CD8-positive, alpha-beta memory T cell (primary cell): ENCODE results near the gene C4orf33. TPM values are rescaled to one million over a fixed set of nuclear protein-coding genes. Genes with fewer than 3 reads are reported as not detected.

Experiments
- CTCF ChIA-PET: fragments of 350-600 bp; sonication (Branson Sonifier 250); formaldehyde crosslinking; loops from one replicate; lab custom pipeline; 2021; ENCODE audit warnings: antibody characterized with exemption; lab: Charles Lee
- POLR2A ChIA-PET: fragments of 350-600 bp; sonication (Branson Sonifier 250); formaldehyde crosslinking; loops from one replicate; lab custom pipeline; 2021; ENCODE audit warnings: antibody characterized with exemption; lab: Charles Lee
- DNase-seq, 5 donors: peaks; one replicate each; pipeline versions ENCODE4 v3.0.0 to v3.0.0-alpha.2; 2020 to 2022; ENCODE audit warnings: mixed read lengths in 1 of 5
- H3K27ac ChIP-seq: one replicate; pipeline ENCODE4 v1.7.0; 2013; ENCODE audit warnings: low read depth, mild to moderate bottlenecking, low read length, moderate library complexity
- H3K27me3 ChIP-seq: 2 replicates; pipeline ENCODE4 v1.7.0; 2013; ENCODE audit warnings: low read length, mild to moderate bottlenecking; ENCODE audit not compliant: insufficient read depth, poor library complexity, severe bottlenecking
- H3K36me3 ChIP-seq: 2 replicates; pipeline ENCODE4 v1.7.0; 2013; ENCODE audit warnings: mild to moderate bottlenecking, low read length, moderate library complexity; ENCODE audit not compliant: insufficient read depth
- H3K4me1 ChIP-seq: 2 replicates; pipeline ENCODE4 v1.7.0; 2013; ENCODE audit warnings: mild to moderate bottlenecking, low read length, moderate library complexity; ENCODE audit not compliant: insufficient read depth
- H3K4me3 ChIP-seq: 2 replicates; pipeline ENCODE4 v1.7.0; 2013; ENCODE audit warnings: mild to moderate bottlenecking, low read length
- H3K9me3 ChIP-seq: 2 replicates; pipeline ENCODE4 v1.7.0; 2013; ENCODE audit warnings: mild to moderate bottlenecking, low read length
- H3K27ac Mint-ChIP-seq, 8 donors: one replicate each; pipeline ENCODE4 v1.8.0; 2020 to 2021; ENCODE audit warnings: mixed read lengths in 8 of 8, mild to moderate bottlenecking in 6 of 8, inconsistent platforms in 3 of 8, moderate library complexity in 3 of 8
- H3K27me3 Mint-ChIP-seq, 2 donors: one replicate each; pipeline ENCODE4 v1.8.0; 2020 to 2021; ENCODE audit warnings: mixed read lengths in 2 of 2, mild to moderate bottlenecking in 1 of 2, moderate library complexity in 1 of 2
- H3K36me3 Mint-ChIP-seq, 3 donors: one replicate each; pipeline ENCODE4 v1.8.0; 2020 to 2021; ENCODE audit warnings: mixed read lengths in 3 of 3, inconsistent platforms in 1 of 3, mild to moderate bottlenecking in 1 of 3
- H3K4me1 Mint-ChIP-seq, 3 donors: one replicate each; pipeline ENCODE4 v1.8.0; 2020 to 2021; ENCODE audit warnings: mixed read lengths in 3 of 3, inconsistent platforms in 1 of 3, mild to moderate bottlenecking in 1 of 3
- H3K4me3 Mint-ChIP-seq, 7 donors: one replicate each; pipeline ENCODE4 v1.8.0; 2020 to 2021; ENCODE audit warnings: mixed read lengths in 7 of 7, mild to moderate bottlenecking in 6 of 7, moderate library complexity in 4 of 7, inconsistent platforms in 2 of 7
- H3K9me3 Mint-ChIP-seq, 5 donors: one replicate each; pipeline ENCODE4 v1.8.0; 2020 to 2022; ENCODE audit warnings: mixed read lengths in 5 of 5, mild to moderate bottlenecking in 3 of 5, moderate library complexity in 2 of 5, inconsistent platforms in 1 of 5
- polyA plus RNA-seq: library from polyadenylated mRNA; unstranded; fragments of 300-500 nt; fragmentation: Illumina TruSeq; gene quantifications from one replicate; pipeline ENCODE4 v1.2.3, GENCODE V29; 2021
- total RNA-seq, 2 experiments: library from RNA; stranded (reverse); gene quantifications; one replicate each; pipeline ENCODE4 v1.2.3, GENCODE V29; 2021

The C4orf33 gene
- total and polyA plus RNA-seq, 3 experiments from 2014 or later = 6.0 to 7.5 (median 6.8) TPM

DNA sequence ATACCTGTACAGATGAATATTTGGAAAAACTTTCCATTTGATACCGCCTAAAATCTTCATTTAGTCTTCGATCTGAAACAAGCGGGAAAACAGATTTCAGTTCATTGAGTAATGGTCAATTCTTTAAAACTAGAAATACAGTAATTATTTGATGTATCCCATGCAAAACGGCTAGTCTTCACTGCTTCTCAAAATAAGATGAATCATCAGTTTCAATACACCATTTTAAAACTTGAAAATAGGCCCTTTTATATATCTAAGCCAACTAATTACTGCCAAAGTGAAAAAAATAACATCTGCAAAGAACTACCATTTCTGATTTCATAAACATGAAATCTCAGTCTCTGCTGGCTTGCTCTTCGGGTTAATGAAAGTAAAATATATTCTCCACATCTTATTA, 13.7 kb upstream of the C4orf33 start:
- POLR2A ChIA-PET = no interaction called here
- CTCF ChIA-PET = interaction anchor here (1.4 kb wide), 1 partner anchor 11 kb away, joined by 4 read pairs; the partner anchor contains the start of gene SCLT1
- peaks cover 31 to 55% (median 53%) of the 10 kb centered on the region in 3 donors for H3K36me3 Mint-ChIP-seq

DNA sequence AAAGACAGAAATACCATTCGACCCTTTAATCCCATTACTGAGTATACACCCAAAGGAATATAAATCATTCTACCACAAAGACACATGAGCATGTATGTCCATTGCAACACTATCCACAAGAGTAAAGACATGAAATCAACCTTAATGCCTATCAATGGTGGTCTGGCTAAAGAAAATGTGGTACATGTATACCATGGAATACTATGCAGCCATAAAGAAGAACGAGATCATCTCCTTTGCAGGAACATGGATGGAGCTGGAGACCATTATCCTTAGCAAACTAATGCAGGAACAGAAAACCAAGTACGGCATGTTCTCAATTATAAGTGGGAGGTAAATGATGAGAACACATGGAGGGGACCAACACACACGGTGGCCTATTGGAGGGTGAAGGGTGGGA, 10.5 kb upstream of the C4orf33 start:
- peaks cover 16% of the 10 kb centered on the region for H3K4me1 ChIP-seq
- H3K9me3 Mint-ChIP-seq = peaks cover 0 to 5% (median 3%) of the 10 kb centered on the region in 5 donors
- no peaks in the 10 kb centered on the region for H3K9me3 ChIP-seq
- no peak overlapping the region for H3K27ac ChIP-seq
- H3K36me3 ChIP-seq = peaks cover 9% of the 10 kb centered on the region
- H3K4me3 Mint-ChIP-seq = no peak overlapping the region
- peaks cover 27 to 35% (median 31%) of the 10 kb centered on the region in 3 donors for H3K4me1 Mint-ChIP-seq
- no peaks in the 10 kb centered on the region for H3K27me3 Mint-ChIP-seq
- CTCF ChIA-PET = no interaction called here
- POLR2A ChIA-PET = no interaction called here
- H3K27ac Mint-ChIP-seq = peak overlapping the region in 1 of 8 donors; percentile 80
- no peaks in the 10 kb centered on the region for H3K27me3 ChIP-seq
- H3K4me3 ChIP-seq = no peak overlapping the region
- H3K36me3 Mint-ChIP-seq = peaks cover 18 to 31% (median 28%) of the 10 kb centered on the region in 3 donors
- no peak for DNase-seq

More for the DNA sequence above, 13.7 kb upstream of the C4orf33 start:
- peaks cover 0 to 17% (median 7%) of the 10 kb centered on the region in 5 donors for H3K9me3 Mint-ChIP-seq
- Histone ChIP-seq H3K4me3 (no peak overlapping the region), H3K27me3 (no peaks in the 10 kb centered on the region), H3K4me1 (no peaks in the 10 kb centered on the region), H3K36me3 (peaks cover 18% of the 10 kb centered on the region), H3K9me3 (no peaks in the 10 kb centered on the region), H3K27ac (no peak overlapping the region)
- H3K4me1 Mint-ChIP-seq = peaks cover 21 to 48% (median 33%) of the 10 kb centered on the region in 3 donors
- H3K4me3 Mint-ChIP-seq = no peak overlapping the region
- H3K27me3 Mint-ChIP-seq = no peaks in the 10 kb centered on the region
- no peak for DNase-seq
- H3K27ac Mint-ChIP-seq = no peak overlapping the region

DNA sequence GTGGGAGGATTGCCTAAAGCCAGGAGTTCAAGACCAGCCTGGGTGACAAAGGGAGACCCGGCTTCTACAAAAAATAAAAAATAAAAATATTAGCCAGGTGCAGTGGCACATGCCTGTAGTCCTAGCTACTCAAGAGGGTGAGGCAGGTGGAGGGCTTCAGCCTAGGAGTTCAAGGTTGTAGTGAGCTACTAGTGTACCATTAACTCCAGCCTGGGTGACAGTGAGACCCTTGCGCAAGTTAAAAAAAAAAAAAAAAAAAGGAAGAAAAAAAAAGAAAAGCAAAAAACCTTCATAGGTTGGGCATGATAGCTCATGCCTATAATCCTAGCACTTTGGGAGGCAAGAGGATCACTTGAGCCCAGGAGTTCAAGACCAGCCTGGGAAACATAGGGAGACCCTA, 8.4 kb upstream of the C4orf33 start:
- ChIA-PET CTCF (no interaction called here), POLR2A (interaction anchor here (0.6 kb wide), 1 partner anchor 275 kb away, joined by 3 read pairs; no protein-coding TSS in a partner anchor)
- H3K4me3 ChIP-seq = no peak overlapping the region
- no peaks in the 10 kb centered on the region for H3K36me3 ChIP-seq
- Mint-ChIP-seq H3K27ac (no peak overlapping the region), H3K4me3 (no peak overlapping the region), H3K36me3 (peaks cover 6 to 15% (median 10%) of the 10 kb centered on the region in 3 donors), H3K4me1 (peaks cover 23 to 31% (median 30%) of the 10 kb centered on the region in 3 donors), H3K9me3 (peaks cover 0 to 3% (median 0%) of the 10 kb centered on the region in 5 donors), H3K27me3 (no peaks in the 10 kb centered on the region)
- H3K9me3 ChIP-seq = no peaks in the 10 kb centered on the region
- peaks cover 36% of the 10 kb centered on the region for H3K4me1 ChIP-seq
- no peak overlapping the region for H3K27ac ChIP-seq
- no peaks in the 10 kb centered on the region for H3K27me3 ChIP-seq
- DNase-seq = no peak

DNA sequence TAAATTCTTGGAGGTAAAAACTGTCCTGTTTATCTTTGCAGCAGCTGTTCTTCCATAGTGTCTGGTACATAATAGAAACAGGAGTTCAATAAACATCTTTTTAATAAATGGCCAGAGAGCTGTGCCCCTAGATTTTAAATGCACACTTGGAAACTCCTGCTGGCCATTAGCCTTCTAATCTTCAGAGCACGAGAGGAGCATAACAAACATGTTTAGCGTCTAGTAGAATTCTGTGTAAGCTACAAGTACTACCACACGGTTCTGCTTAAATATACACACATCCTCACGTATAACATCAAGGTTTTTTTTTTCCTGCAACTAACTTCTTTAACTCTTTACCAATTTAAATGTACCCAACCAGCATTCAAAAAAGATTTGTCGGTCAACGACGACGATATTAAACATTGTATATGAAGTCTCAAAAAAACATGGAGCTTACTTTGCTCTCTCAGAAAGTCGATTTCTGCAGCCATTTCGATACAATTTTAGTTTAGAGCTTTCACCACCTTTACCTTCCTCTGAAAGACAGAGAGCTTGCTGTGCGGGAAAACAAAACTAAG, 3.2 kb upstream of the C4orf33 start:
- Histone ChIP-seq H3K36me3 (no peaks in the 10 kb centered on the region), H3K27ac (peak overlapping the region; percentile 98), H3K4me3 (peak overlapping the region; percentile 94), H3K4me1 (peaks cover 44% of the 10 kb centered on the region), H3K27me3 (no peaks in the 10 kb centered on the region), H3K9me3 (no peaks in the 10 kb centered on the region)
- Mint-ChIP-seq H3K4me3 (no peak overlapping the region), H3K4me1 (peaks cover 33 to 40% (median 39%) of the 10 kb centered on the region in 3 donors), H3K27ac (no peak overlapping the region), H3K27me3 (no peaks in the 10 kb centered on the region), H3K9me3 (no peaks in the 10 kb centered on the region), H3K36me3 (peaks cover 0 to 4% (median 0%) of the 10 kb centered on the region in 3 donors)
- CTCF ChIA-PET = interaction anchor here (1.0 to 2.2 kb wide), 2 partner anchors 11 to 280 kb away, joined by 4 to 7 read pairs; no protein-coding TSS in a partner anchor
- no peak for DNase-seq
- POLR2A ChIA-PET = interaction anchor here (0.9 to 2.3 kb wide), 6 partner anchors 280 to 1212 kb away, joined by 3 to 13 read pairs (median 4); partner anchors contain the start of genes ABHD18, LARP1B and PLK4

DNA sequence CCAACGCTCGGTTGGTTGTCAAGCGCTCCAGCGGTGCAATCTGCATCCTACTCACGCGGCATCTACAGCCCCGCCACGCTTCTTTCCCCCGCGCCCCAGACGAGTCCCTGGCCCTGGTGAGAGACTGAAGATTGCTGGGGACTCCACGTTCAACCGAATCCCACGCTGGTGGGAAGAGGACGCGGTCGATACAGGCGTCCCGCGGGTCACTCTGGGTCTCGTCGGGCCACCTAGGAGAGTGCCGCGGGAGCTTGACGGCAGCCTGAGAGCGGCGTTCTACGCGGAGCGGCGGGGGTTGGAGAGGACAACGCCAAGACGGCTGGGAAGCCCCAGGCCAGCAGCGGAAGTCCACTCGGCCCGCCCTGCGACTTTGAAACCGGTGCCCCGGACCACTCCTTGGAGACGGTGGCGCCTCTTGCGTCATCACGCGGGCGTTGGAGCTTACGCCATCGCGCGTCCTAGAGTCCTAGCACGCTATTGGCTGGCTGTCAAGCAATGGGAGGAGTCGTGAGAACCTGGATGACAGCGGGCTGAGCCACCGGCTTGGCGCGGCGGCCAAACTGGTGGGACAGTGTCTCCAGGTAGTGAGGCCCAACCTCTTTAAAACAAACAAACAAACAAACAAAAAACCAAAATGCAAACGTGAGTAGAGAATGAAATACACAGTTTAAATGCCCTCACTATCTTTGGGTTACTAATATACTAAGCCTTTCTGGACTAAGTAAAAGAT, 2.6 kb upstream of the C4orf33 start, which contains the start of gene SCLT1:
Gene SCLT1, minus strand, starts transcription at position 349 of the 730 bp plus-strand sequence. CDS start 436 bp downstream, outside the sequence.
- Mint-ChIP-seq H3K36me3 (peaks cover 0 to 4% (median 0%) of the 10 kb centered on the region in 3 donors), H3K9me3 (no peaks in the 10 kb centered on the region), H3K4me1 (peaks cover 33 to 40% (median 38%) of the 10 kb centered on the region in 3 donors), H3K27me3 (no peaks in the 10 kb centered on the region), H3K4me3 (peak within 1 kb of the TSS in 4 of 7 donors; percentile 12 to 33 (median 17)), H3K27ac (peak within 1 kb of the TSS in 1 of 8 donors; percentile 86)
- peak; percentile 93 to 97 (median 94) for DNase-seq
- Histone ChIP-seq H3K27ac (peak within 1 kb of the TSS; percentile 98), H3K4me3 (peak within 1 kb of the TSS; percentile 94), H3K4me1 (peaks cover 41% of the 10 kb centered on the region), H3K36me3 (no peaks in the 10 kb centered on the region), H3K27me3 (no peaks in the 10 kb centered on the region), H3K9me3 (no peaks in the 10 kb centered on the region)
- CTCF ChIA-PET = interaction anchor here (0.7 to 2.2 kb wide), 3 partner anchors 12 to 808 kb away, joined by 3 to 7 read pairs (median 4); no protein-coding TSS in a partner anchor
- POLR2A ChIA-PET = interaction anchor here (0.9 to 2.3 kb wide), 6 partner anchors 281 to 1212 kb away, joined by 3 to 13 read pairs (median 4); partner anchors contain the start of genes ABHD18, LARP1B and PLK4

DNA sequence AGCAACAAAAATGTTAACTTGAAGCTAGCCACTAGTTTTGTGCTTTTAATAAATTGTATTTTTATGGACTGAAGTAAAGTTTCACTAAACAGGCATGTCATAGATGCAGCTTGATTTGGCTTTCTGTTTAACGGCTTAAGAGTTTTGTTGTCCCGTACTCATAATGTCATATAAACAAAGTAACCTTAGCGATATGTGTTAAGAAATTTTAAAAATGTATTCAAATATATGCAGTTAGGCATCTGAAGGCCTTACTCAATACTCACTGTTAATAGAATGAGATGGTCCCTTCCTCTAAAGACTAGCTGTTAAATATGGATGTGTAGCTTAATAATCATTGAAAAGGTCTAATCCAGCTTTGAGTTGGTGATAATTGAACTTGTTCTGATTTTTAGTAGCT, 1.6 kb upstream of the C4orf33 start:
- CTCF ChIA-PET = interaction anchor here (1.0 to 2.2 kb wide), 2 partner anchors 10 to 282 kb away, joined by 3 to 7 read pairs; no protein-coding TSS in a partner anchor
- POLR2A ChIA-PET = interaction anchor here (2.3 kb wide), 1 partner anchor 282 kb away, joined by 13 read pairs; no protein-coding TSS in a partner anchor
- no peaks in the 10 kb centered on the region for H3K27me3 Mint-ChIP-seq
- H3K4me1 Mint-ChIP-seq = peaks cover 28 to 40% (median 33%) of the 10 kb centered on the region in 3 donors
- DNase-seq = no peak
- Histone ChIP-seq H3K36me3 (no peaks in the 10 kb centered on the region), H3K4me3 (no peak overlapping the region), H3K27me3 (no peaks in the 10 kb centered on the region), H3K4me1 (peaks cover 34% of the 10 kb centered on the region), H3K27ac (peak overlapping the region; percentile 98), H3K9me3 (no peaks in the 10 kb centered on the region)
- peak overlapping the region in 5 of 7 donors; percentile 12 to 33 (median 18) for H3K4me3 Mint-ChIP-seq
- peaks cover 0 to 4% (median 0%) of the 10 kb centered on the region in 3 donors for H3K36me3 Mint-ChIP-seq
- no peaks in the 10 kb centered on the region for H3K9me3 Mint-ChIP-seq
- peak overlapping the region in 1 of 8 donors; percentile 86 for H3K27ac Mint-ChIP-seq

DNA sequence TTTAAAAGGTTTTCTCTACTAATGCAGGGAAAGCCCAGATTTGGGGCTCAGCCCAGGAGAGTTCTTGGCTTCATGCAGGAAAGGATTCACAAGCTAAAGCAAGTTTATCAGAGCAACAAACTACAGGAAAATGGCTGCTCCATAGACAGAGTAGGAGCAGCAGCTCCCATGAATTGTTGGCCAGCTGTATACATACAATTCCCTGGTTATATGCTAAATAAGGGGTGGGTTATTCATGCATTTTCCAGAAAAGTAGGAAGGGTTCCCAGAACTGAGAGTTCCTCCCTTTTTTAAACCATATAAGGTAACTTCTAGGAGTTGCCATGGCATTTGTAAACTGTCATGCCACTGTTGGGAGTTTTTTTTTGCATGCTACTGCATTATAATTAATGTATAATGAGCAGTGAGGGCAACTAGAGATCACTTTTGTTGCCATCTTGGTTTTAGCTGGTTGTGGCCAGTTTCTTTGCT, 2.6 kb downstream of the C4orf33 start:
- POLR2A ChIA-PET = no interaction called here

More for the DNA sequence above, 2.6 kb downstream of the C4orf33 start:
- H3K4me1 Mint-ChIP-seq = peaks cover 23 to 38% (median 30%) of the 10 kb centered on the region in 3 donors
- H3K4me1 ChIP-seq = peaks cover 6% of the 10 kb centered on the region
- H3K27ac ChIP-seq = no peak overlapping the region
- DNase-seq = no peak
- CTCF ChIA-PET = interaction anchor here (1.0 kb wide), 1 partner anchor 12 kb away, joined by 3 read pairs; no protein-coding TSS in a partner anchor
- H3K27me3 Mint-ChIP-seq = no peaks in the 10 kb centered on the region
- no peaks in the 10 kb centered on the region for H3K27me3 ChIP-seq
- H3K36me3 ChIP-seq = no peaks in the 10 kb centered on the region
- H3K27ac Mint-ChIP-seq = no peak overlapping the region
- H3K9me3 ChIP-seq = no peaks in the 10 kb centered on the region
- H3K36me3 Mint-ChIP-seq = peaks cover 2 to 10% (median 4%) of the 10 kb centered on the region in 3 donors
- peak overlapping the region in 1 of 7 donors; percentile 64 for H3K4me3 Mint-ChIP-seq
- no peak overlapping the region for H3K4me3 ChIP-seq
- no peaks in the 10 kb centered on the region for H3K9me3 Mint-ChIP-seq
